NCI-H146 treated with DMSO at 0.1 percent for 48 hours (cell line): ENCODE data around the gene BBX.
A peak's percentile ranks its signal among the peaks of the same experiment; 100 is the strongest.
"Not testable (repeated sequence)": the region's sequence is repeated elsewhere in the genome, so short reads cannot be mapped to it uniquely, and the experiment has no call there.

Experiments used
- DNase-seq: peaks from one replicate; lab custom pipeline; 2025; ENCODE audit not compliant: unreplicated experiment; lab: John Stamatoyannopoulos, UW

The BBX gene

GRCh38 chr3:107833722-107834416 lies 311.1 kb downstream of the BBX start:
- DNase-seq: no peak

- DNase-seq: not testable (repeated sequence)
These were observed 312.2 kb downstream of the BBX start for GRCh38 chr3:107835001-107835400.

DNA sequence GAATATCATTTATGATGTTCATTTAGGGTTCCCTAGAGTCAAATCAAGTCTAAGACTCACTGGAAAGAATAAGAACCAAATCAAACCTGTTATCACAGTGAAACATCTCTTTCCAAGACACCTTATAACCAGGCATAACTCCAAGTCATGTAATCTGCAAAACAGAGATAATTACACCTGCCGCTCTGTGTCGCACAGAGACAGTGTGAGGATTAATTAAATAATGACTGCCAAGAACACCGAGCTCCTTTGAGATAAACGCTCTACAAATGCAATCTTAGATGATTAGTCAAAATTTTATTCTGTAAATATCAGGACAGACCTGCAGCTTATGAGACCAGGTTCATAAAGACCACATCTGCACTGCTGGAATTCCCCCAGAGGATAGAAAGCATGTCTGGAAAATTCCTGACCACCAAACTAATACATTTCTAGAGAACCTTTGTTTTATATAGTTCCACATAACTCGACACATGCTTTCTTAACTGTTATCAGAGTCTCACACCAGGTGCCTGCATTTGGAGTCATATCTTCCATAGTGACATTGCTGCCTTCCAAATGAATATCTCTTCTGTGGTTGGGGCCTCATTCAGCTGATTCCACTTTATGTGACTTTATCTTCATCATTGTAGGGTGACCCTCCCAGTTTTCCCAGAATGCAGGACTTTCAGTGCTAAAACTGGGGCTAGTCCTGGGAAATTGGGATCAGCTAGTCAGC lies 315.3 kb downstream of the BBX start:
- DNase-seq: no peak

DNA sequence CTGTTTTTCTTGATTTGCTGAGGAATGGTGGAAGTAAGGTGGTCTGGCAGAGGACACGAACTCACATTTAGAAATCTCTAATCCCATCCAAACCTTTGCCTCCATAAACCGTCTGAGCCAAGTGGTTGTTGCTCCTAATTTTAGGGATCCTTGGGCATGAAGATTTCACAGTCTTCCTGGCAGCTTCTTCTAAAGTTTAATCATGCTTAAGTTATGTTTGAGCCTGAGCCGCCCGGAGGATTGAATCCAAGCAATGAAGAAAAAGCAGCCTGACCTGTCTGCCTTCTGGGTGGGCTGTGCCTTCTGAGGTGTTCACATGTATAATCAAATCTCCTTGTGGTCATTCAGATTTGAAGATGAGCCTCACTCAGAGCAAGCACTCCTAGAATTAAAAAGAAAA lies 319.1 kb downstream of the BBX start:
- DNase-seq: no peak

DNA sequence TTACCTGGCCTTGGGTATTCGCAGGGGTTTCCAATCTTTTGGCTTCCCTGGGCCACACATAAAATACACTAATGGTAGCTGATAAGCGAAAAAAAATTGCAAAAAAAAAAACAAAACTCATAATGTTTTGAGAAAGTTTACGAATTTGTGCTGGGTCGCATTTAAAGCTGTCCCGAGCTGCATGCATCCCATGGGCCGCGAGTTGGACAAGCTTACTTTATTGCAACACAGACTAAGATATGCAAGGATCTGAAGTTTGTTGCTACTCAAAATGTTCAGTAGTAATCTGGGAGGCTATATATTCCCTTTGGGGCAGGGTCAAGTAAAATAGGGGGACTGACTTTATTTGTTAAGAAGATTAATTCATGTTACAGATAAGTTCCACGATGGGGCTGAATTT lies 320.2 kb downstream of the BBX start:
- DNase-seq: no peak

GRCh38 chr3:107845380-107846278 lies 322.9 kb downstream of the BBX start:
- peak; percentile 85 for DNase-seq

DNA sequence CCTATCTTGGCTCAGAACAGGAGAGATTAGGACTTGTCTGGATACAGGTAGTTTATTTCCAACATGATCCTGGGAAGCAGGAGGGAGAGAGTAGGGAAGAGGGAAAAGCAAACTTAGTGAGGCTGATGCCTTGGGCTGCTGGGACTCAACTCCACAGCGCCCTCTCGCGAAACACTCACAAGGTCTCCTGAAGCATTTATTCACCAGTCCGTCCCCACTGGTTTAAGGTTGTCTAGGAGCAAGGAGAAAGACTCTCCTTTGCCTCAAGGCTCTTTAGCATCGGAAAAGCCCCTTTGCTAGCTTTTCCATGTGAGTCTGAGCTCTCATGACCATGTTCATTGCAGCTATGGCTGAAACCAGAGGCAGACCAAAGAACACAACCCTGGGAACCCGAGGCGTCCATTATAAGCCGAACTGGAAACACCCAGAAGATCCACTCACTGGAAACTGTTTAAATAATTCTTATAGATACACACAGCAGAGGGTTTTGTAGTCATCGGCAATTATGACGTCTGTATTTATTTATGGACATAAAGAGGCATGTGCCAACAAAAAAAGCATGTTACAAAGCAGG lies 323.6 kb downstream of the BBX start:
- peak; percentile 96 for DNase-seq

DNA sequence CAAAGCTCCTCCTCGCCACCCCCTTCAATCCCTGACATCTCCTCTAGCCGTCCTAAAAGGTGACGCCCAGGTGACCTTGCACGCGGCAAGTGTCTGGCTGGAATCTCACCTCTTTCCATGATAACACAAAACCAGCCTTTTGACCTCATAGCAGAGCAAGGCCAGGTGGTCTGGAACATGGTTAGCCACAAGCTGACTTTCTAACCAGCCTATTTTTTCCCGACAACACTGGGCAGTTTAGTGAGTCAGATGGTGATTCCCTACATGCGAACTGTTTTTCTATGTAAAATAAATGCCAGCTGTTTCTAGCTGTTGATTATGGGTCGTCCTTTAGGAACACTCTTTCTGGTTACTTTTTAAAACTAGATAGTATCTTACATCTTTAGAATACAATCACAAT lies 325.0 kb downstream of the BBX start:
- peak; percentile 68 for DNase-seq

GRCh38 chr3:107848351-107848915 lies 325.7 kb downstream of the BBX start:
- peak; percentile 92 for DNase-seq

DNA sequence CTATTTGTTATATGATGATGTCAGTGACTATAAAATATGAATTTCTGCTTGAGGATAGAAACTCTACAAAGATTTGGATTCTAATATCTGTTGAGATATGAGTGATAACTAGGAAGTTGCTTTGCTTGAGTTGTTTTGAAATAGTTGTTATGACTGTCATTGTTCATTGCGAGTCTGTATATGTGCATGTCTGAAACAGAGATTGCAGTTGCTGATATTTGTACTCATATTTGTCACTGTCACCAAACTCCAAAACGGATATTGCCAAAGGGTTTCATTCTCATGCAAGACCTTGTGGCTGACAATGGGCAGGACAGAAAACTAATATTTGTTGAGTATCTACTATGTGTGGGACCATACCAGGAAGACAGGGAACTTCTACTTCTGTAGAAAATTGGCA lies 327.9 kb downstream of the BBX start:
- DNase-seq: no peak

GRCh38 chr3:107853821-107854220 lies 331.1 kb downstream of the BBX start:
- no peak for DNase-seq

DNA sequence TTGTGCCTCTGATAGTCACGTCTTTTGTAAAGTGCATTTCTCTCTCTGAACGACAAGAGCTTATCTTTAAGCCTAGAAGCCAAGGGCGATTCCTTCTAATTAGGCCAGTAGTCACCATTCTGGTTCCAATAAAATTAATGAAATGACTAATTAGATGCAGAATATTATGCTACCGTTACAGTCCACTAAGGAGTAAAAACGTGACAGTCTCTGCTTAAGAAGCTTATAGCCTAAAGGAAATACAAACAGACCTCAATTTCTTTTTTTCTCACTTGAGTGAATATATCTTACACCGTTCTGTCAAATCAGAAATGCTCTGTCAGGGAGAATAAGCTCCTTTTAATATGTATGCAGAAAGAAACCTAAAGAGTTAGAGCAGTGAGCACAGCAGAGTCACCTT lies 332.0 kb downstream of the BBX start:
- DNase-seq: no peak

GRCh38 chr3:107855710-107856109 lies 332.9 kb downstream of the BBX start:
- DNase-seq: peak; percentile 85

DNA sequence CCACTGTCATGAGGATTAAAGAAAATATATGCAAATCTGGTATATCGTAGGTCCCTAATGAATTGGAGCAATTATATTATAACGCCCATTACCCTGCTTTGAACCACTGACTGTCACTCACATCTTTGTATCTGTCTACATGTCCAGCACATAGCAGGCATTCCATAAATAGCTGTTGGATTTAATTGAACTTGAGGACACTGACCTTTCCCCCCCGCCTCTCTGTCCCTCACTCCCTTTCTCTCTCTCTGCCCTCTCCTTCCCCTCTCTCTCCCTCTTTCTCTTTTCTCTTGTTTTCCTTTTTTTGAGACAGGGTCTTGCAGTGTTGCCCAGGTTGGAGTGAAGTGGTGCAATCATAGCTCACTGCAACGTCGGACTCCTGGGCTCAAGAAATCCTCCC lies 335.1 kb downstream of the BBX start:
- DNase-seq: no peak

DNA sequence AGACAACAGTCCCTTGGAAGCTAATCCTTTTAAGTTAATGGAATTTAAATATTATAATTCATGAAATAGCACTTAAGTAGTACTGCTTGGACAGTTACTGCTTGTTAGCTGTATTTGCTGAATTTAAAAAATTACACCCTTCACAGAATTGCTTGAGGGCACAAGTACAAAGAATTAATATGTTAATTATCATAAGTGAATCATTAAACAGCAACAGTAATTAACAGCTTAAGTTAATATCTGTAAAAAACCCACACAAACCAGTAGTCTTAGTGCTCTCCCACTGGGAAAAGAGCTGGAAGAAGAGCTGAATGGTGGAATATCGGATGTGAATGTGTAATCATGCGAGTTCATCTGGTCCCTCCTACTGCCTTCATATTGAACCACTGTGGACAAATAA lies 336.1 kb downstream of the BBX start:
- DNase-seq: peak; percentile 29
